WERI-Rb-1 (cell line): ENCODE results near the gene CAV1.
"Not testable (repeated sequence)": the region's sequence is repeated elsewhere in the genome, so short reads cannot be mapped to it uniquely, and the experiment has no call there.

Experiments
- DNase-seq: peaks from one replicate; pipeline ENCODE4 v3.0.0-alpha.2; 2020
- H3K27ac ChIP-seq: fragments of 250-450 bp; sonication (Bioruptor Pico); 2 replicates; pipeline ENCODE4 v1.5.1; 2020; ENCODE audit warnings: mild to moderate bottlenecking, moderate library complexity
- H3K27me3 ChIP-seq: fragments of 250-450 bp; sonication (Bioruptor Pico); 2 replicates; pipeline ENCODE4 v1.5.1; 2021; ENCODE audit warnings: mild to moderate bottlenecking, low read depth, moderate library complexity; ENCODE audit not compliant: insufficient read depth, severe bottlenecking
- H3K36me3 ChIP-seq: fragments of 250-450 bp; sonication (Bioruptor Pico); 2 replicates; pipeline ENCODE4 v1.5.1; 2020; ENCODE audit warnings: mild to moderate bottlenecking, moderate library complexity
- H3K4me3 ChIP-seq: 2 replicates; pipeline ENCODE4 v1.5.1; 2011; ENCODE audit warnings: low read depth, mild to moderate bottlenecking, control low read depth, low read length
- H3K9me3 ChIP-seq: fragments of 250-450 bp; sonication (Bioruptor Pico); 2 replicates; pipeline ENCODE4 v1.5.1; 2021; ENCODE audit warnings: mild to moderate bottlenecking, moderate library complexity; ENCODE audit not compliant: severe bottlenecking
- TF ChIP-seq, protein P1 (sequence below): IDR thresholded peaks from 2 replicates; pipeline ENCODE4 v1.5.1; 2011; ENCODE audit warnings: low read depth, mild to moderate bottlenecking, control low read depth, inconsistent platforms, low read length

The CAV1 gene

DNA sequence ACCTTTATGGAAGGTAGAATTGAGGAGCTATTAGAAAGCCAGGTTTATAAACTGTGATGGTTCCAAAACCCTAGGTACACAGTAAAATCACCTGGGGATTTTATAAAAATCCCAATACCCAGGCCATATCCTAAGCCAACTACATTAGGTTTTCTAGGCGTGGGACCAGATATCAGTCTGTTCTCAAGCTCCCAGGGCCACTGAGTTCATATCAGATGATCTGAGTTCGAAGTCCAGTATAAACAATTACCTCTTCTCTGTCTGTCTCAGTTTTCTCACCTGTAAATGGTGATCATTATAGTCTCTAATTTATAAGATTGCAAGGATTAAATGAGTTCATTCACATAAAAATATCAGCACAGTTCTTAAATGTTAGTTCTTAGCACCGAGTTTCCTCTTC lies 60.6 kb downstream of the CAV1 start:
- H3K4me3 ChIP-seq = no peak overlapping the region
- no peaks in the 10 kb centered on the region for H3K36me3 ChIP-seq
- peaks cover 8% of the 10 kb centered on the region for H3K27me3 ChIP-seq
- H3K27ac ChIP-seq = no peak overlapping the region
- DNase-seq = no peak
- H3K9me3 ChIP-seq = no peaks in the 10 kb centered on the region
- TF ChIP-seq, protein P1, sequence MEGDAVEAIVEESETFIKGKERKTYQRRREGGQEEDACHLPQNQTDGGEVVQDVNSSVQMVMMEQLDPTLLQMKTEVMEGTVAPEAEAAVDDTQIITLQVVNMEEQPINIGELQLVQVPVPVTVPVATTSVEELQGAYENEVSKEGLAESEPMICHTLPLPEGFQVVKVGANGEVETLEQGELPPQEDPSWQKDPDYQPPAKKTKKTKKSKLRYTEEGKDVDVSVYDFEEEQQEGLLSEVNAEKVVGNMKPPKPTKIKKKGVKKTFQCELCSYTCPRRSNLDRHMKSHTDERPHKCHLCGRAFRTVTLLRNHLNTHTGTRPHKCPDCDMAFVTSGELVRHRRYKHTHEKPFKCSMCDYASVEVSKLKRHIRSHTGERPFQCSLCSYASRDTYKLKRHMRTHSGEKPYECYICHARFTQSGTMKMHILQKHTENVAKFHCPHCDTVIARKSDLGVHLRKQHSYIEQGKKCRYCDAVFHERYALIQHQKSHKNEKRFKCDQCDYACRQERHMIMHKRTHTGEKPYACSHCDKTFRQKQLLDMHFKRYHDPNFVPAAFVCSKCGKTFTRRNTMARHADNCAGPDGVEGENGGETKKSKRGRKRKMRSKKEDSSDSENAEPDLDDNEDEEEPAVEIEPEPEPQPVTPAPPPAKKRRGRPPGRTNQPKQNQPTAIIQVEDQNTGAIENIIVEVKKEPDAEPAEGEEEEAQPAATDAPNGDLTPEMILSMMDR = no peak

DNA sequence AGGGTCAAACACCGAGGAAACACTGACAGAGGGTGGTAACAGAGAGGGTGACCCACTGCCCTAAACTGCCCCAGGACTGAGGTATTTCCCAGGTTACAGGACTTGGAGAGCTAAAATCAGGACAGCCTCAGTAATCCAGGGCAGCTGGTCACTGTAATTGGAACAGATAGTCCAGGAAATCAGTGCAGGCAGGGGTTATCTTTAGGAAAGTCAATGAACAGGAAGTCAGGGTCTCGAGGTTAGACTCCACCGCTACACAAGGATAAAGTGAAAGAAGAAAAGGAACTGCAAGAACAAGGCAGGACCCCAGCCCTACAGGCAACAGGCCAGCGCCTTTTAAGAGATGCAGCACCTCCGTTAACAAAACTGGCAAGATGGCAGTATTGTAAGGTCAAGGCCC lies 61.1 kb downstream of the CAV1 start:
- no peak overlapping the region for H3K27ac ChIP-seq
- no peak for DNase-seq
- TF ChIP-seq, protein P1 = no peak
- H3K9me3 ChIP-seq = no peaks in the 10 kb centered on the region
- H3K27me3 ChIP-seq = peaks cover 8% of the 10 kb centered on the region
- no peak overlapping the region for H3K4me3 ChIP-seq
- no peaks in the 10 kb centered on the region for H3K36me3 ChIP-seq

DNA sequence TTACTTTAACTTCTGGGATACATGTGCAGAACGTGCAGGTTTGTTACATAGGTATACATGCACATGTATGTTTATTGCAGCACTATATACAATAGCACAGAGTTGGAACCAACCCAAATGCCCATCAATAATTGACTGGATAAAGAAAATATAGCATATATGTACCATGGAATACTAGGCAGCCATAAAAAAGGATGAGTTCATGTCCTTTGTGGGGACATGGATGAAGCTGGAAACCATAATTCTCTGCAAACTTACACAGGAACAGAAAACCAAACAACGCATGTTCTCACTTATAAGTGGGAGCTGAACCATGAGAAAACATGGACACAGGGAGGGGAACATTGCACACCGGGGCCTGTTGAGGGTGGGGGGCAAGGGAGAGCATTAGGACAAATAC lies 62.4 kb downstream of the CAV1 start:
- not testable (repeated sequence) for H3K27ac ChIP-seq

DNA sequence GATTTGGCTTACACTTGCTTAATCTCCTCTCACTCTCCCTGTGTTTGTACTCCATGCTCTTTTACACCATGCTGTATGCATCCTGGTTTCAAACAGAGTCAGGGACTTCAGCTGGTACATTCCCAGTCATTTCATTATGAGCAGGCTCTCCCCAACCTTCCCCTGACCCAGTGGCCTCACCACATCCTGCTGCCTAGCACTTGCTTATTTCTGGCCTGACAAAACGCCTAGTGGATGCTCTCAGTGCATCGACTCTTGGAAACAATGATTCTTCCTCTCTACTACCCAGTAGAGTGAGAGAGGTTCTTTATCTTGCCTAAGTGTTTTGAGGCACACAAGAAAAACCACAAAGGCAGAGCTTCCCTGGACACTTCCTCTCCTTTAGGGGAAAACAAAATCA lies 63.4 kb downstream of the CAV1 start:
- peaks cover 8% of the 10 kb centered on the region for H3K27me3 ChIP-seq
- no peak overlapping the region for H3K4me3 ChIP-seq
- no peak overlapping the region for H3K27ac ChIP-seq
- H3K9me3 ChIP-seq = no peaks in the 10 kb centered on the region
- TF ChIP-seq, protein P1 = no peak
- DNase-seq = no peak
- H3K36me3 ChIP-seq = no peaks in the 10 kb centered on the region

More for the DNA sequence above, 62.4 kb downstream of the CAV1 start:
- not testable (repeated sequence) for H3K27me3 ChIP-seq, H3K36me3 ChIP-seq, H3K4me3 ChIP-seq, DNase-seq, H3K9me3 ChIP-seq

DNA sequence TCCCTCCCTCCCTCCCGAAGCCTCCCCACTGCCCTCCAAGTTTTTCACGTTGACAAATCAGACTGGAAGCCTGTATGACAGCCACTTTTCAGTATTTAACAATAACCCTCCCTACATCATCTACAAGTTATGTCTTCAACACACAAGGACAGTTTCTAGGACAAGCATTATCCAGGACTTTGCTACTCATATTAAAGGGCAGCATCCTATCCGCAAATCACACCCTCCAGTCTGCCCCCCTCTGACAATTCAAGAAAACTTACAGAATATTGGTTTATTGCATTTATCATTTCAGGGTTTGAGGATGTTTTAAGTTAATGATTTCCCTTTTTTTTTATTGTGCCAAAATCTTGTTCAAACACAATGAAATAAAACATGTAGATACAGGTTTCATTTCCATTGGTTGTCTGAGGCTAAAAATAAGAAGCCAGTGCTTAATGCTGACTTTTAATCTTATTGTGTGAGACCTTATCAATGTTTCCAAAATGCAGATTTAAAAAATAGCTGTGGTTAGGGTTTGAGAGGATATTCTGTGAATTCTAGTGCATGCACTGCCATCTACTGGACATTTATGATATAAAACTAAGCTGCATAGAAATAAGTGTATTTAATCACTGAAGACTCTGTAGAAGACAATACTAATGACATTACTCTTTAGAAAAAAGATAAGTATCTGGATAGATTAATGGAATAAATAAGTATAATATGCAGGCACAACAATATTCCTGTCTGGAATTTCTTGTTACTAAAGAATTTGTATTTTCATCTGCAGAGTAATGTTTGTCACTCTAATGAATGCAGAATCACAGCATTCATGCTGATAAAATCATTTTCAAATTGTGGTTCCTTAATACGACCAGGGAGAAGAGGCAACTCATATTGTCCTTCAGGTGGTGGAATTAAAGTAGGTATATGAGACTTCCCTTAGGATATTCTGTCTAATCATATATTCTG lies 64.1 kb downstream of the CAV1 start:
- no peak for DNase-seq
- no peaks in the 10 kb centered on the region for H3K36me3 ChIP-seq

More for the DNA sequence above, 64.1 kb downstream of the CAV1 start:
- peaks cover 8% of the 10 kb centered on the region for H3K27me3 ChIP-seq
- no peak overlapping the region for H3K27ac ChIP-seq
- H3K4me3 ChIP-seq = no peak overlapping the region
- TF ChIP-seq, protein P1 = no peak
- H3K9me3 ChIP-seq = no peaks in the 10 kb centered on the region
